Thoracic aorta (tissue), 2 donors: ENCODE measurements around the gene IL1RAPL2. TPM values are rescaled to one million over a fixed set of nuclear protein-coding genes. Genes with fewer than 3 reads are reported as not detected.

Experiments used
- ATAC-seq: fragments of 150-250 bp; one replicate; pipeline ENCODE4 v1.8.0; 2017; ENCODE audit warnings: low read depth; ENCODE audit not compliant: insufficient number of reproducible peaks, low FRiP score
- DNase-seq: peaks from one replicate; pipeline ENCODE4 v3.0.0-alpha.2; 2020; ENCODE audit warnings: low spot score
- H3K27ac ChIP-seq, 2 donors: fragments of 200-600 bp; sonication (generic); 1 replicate in 1 of 2; 2 replicates in 1 of 2; pipeline ENCODE4 v1.5.1; 2016; ENCODE audit warnings: mild to moderate bottlenecking in 2 of 2, moderate library complexity in 2 of 2
- H3K27me3 ChIP-seq: fragments of 200-600 bp; sonication (generic); replicated peaks from 2 replicates; pipeline ENCODE4 v1.6.0; 2016; ENCODE audit warnings: mild to moderate bottlenecking; ENCODE audit not compliant: insufficient read depth
- H3K36me3 ChIP-seq: fragments of 200-600 bp; sonication (generic); one replicate; pipeline ENCODE4 v1.5.1; 2016
- H3K4me1 ChIP-seq, 2 donors: fragments of 200-600 bp; sonication (generic); 1 replicate in 1 of 2; 2 replicates in 1 of 2; pipeline versions ENCODE4 v1.5.1 to v1.6.0; 2016; ENCODE audit warnings: low read depth in 2 of 2, mild to moderate bottlenecking in 1 of 2; ENCODE audit not compliant: control insufficient read depth in 1 of 2
- H3K4me3 ChIP-seq: fragments of 200-600 bp; sonication (generic); 2 replicates; pipeline ENCODE4 v1.5.1; 2016; ENCODE audit warnings: mild to moderate bottlenecking
- H3K9me3 ChIP-seq: fragments of 200-600 bp; sonication (generic); 2 replicates; pipeline ENCODE4 v1.5.1; 2016
- CTCF ChIP-seq: fragments of 200-600 bp; sonication (generic); IDR thresholded peaks from one replicate; pipeline ENCODE4 v1.5.1; 2019; ENCODE audit warnings: antibody characterized with exemption
- total RNA-seq, 2 donors: library from RNA; depleted of rRNA; stranded (reverse); fragments of >200 nt; gene quantifications; one replicate each; pipeline versions ENCODE4 v1.1.0 to v1.2.3, GENCODE V29; 2016

Gene IL1RAPL2
- total RNA-seq, 2 donors from 2014 or later: not detected

- Histone ChIP-seq H3K9me3 (no peaks in the 10 kb centered on the region), H3K4me3 (no peak overlapping the region), H3K27ac (no peak overlapping the region), H3K36me3 (no peaks in the 10 kb centered on the region), H3K4me1 (no peaks in the 10 kb centered on the region), H3K27me3 (no peaks in the 10 kb centered on the region)
- DNase-seq: no peak
- no peak for TF ChIP-seq CTCF
- ATAC-seq: no peak
Observed at GRCh38 chrX:105297041-105297440, 731.0 kb downstream of the IL1RAPL2 start.

GRCh38 chrX:105299286-105299685, 733.3 kb downstream of the IL1RAPL2 start:
- DNase-seq (no peak), ATAC-seq (no peak)
- Histone ChIP-seq H3K4me3 (no peak overlapping the region), H3K36me3 (no peaks in the 10 kb centered on the region), H3K4me1 (no peaks in the 10 kb centered on the region), H3K27ac (no peak overlapping the region), H3K27me3 (no peaks in the 10 kb centered on the region), H3K9me3 (no peaks in the 10 kb centered on the region)
- no peak for TF ChIP-seq CTCF

GRCh38 chrX:105302246-105302645, 736.2 kb downstream of the IL1RAPL2 start:
- H3K9me3 ChIP-seq: no peaks in the 10 kb centered on the region
- H3K4me1 ChIP-seq: no peaks in the 10 kb centered on the region
- no peak for TF ChIP-seq CTCF

GRCh38 chrX:105307762-105308161, 741.8 kb downstream of the IL1RAPL2 start:
- H3K36me3 ChIP-seq: no peaks in the 10 kb centered on the region
- DNase-seq: no peak
- no peaks in the 10 kb centered on the region for H3K27me3 ChIP-seq
- H3K4me3 ChIP-seq: no peak overlapping the region
- no peak for TF ChIP-seq CTCF
- ATAC-seq: no peak
- no peaks in the 10 kb centered on the region for H3K9me3 ChIP-seq
- H3K4me1 ChIP-seq: no peaks in the 10 kb centered on the region
- H3K27ac ChIP-seq: no peak overlapping the region

More at GRCh38 chrX:105302246-105302645, 736.2 kb downstream of the IL1RAPL2 start:
- ATAC-seq (no peak), DNase-seq (no peak)
- H3K4me3 ChIP-seq: no peak overlapping the region
- no peaks in the 10 kb centered on the region for H3K27me3 ChIP-seq
- H3K36me3 ChIP-seq: no peaks in the 10 kb centered on the region
- H3K27ac ChIP-seq: no peak overlapping the region

- no peak for TF ChIP-seq CTCF
- H3K27ac ChIP-seq: no peak overlapping the region
Observed at GRCh38 chrX:105313596-105313995, 747.6 kb downstream of the IL1RAPL2 start.

More at GRCh38 chrX:105313596-105313995, 747.6 kb downstream of the IL1RAPL2 start:
- Histone ChIP-seq H3K36me3 (no peaks in the 10 kb centered on the region), H3K4me3 (no peak overlapping the region), H3K27me3 (no peaks in the 10 kb centered on the region), H3K4me1 (no peaks in the 10 kb centered on the region), H3K9me3 (no peaks in the 10 kb centered on the region)
- no peak for ATAC-seq
- DNase-seq: no peak
